GM12892 (cell line): Measurements from ENCODE around the gene SH3RF3.
"Not testable (repeated sequence)": the region's sequence is repeated elsewhere in the genome, so short reads cannot be mapped to it uniquely, and the experiment has no call there.

Experiments
- DNase-seq: peaks from one replicate; pipeline ENCODE4 v3.0.0; 2011; ENCODE audit not compliant: insufficient read length
- FAIRE-seq: peaks from 2 replicates; lab custom pipeline; 2011; peaks lifted over from hg19 to GRCh38; lab: Jason Lieb, UNC
- POLR2A ChIP-seq: IDR thresholded peaks from 2 replicates; pipeline ENCODE4 v1.6.1; 2011; ENCODE audit warnings: low read depth, low read length, control low read depth
- POLR2AphosphoS5 ChIP-seq: IDR thresholded peaks from 2 replicates; pipeline ENCODE4 v1.6.1; 2011; ENCODE audit warnings: low read depth, low read length, control low read depth
- TAF1 ChIP-seq: IDR thresholded peaks from 2 replicates; pipeline ENCODE4 v1.6.1; 2011; ENCODE audit warnings: low read depth, mild to moderate bottlenecking, control low read depth, low read length, borderline replicate concordance

The SH3RF3 gene

DNA sequence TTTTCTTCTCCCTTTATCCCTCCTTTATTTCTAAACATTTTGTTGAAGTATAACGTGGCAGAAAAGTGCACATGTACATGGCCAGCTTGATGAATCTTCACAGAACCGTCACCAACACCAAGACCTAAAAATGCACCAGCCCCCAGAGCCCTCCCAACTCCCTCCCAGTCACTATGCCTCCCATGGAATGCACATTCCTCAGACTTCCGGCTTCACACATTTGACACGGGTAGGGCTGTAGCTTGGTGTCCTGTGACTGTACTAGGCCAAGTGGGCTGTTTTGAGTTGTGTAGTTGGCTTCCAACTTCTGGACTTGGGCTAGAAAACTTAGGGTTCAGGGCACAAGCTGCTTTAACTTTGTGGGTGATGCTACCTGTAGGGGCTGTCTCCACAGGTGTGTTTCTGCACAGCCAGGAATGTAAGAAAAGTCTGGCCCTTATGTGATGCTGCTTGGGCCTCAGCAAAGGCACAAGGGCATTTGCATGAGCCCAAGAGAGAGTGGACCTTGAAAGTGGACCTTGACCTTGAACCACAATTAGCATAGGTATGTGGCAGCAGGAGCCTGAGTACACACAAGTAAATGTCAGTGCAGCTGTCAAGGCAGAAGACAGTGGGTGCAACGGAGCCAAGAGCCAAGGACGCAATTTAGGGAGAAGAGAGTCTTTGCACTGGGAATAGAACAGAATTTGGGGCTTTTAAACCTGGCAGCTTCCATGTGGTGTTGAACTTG lies 406.4 kb downstream of the SH3RF3 start:
- no peak for TF ChIP-seq TAF1
- no peak for FAIRE-seq
- DNase-seq, result no peak

DNA sequence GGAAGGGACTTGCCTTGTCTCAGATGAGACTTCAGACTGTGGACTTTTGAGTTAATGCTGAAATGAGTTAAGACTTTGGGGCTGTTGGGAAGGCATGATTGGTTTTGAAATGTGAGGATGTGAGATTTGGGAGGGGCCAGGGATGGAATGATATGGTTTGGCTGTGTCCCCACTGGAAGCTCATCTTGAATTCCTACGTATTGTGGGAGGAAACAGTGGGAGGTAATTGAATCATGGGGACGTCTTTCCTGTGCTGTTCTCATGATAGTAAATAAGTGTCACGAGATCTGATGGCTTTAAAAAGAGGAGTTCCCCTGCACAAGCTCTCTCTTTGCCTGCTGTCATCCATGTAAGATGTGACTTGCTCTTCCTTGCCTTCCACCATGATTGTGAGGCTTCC lies 407.6 kb downstream of the SH3RF3 start:
- not testable (repeated sequence) for DNase-seq, FAIRE-seq

DNA sequence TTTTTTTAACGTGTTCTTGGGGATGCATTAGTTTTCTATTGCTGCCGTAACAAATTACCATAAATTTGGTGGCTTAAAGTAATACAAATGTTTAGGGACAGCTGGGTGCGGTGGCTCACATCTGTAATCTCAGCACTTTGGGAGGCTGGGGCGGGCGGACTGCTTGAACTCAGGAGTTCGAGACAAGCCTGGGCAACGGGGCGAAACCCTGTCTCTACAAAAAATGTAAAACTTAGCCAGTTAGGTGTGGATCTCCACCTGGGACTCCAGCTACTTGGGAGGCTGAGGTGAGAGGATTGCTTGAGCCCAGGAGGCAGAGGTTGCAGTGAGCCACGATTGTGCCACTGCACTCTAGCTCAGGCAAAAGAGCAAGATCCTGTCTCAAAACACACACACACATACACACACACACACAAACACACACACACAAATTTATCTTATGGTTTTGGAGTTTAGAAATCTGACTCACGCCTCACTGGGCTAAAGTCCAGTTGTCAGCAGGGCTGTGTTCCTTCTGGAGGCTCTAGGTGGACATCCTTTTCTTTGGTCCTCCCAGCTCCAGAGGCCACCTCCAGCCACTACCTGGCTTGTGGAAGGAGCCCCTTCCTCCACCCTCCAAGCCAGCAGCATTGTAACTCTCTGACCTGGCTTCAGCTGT lies 408.7 kb downstream of the SH3RF3 start:
- no peak for TF ChIP-seq POLR2AphosphoS5
- TF ChIP-seq TAF1, result no peak
- TF ChIP-seq POLR2A, result no peak
- no peak for FAIRE-seq
- DNase-seq, result no peak

DNA sequence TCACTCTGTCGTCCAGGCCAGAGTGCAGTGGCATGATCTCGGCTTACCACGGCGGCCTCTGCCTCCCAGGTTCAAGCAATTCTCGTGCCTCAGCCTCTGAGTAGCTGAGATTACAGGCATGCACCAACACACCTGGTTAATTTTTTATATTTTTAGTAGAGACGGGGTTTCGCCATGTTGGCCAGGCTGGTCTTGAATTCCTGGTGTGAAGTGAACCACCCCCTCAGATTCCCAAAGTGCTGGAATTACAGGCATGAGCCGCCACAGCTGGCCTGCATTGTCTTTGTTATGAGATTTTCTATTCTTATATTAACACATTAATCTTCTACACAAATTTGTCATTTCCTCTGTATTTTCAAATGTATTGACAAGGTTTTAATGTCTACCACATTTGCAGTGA lies 409.5 kb downstream of the SH3RF3 start:
- DNase-seq (no peak), FAIRE-seq (no peak)
- TF ChIP-seq TAF1 (no peak), POLR2AphosphoS5 (no peak), POLR2A (no peak)

DNA sequence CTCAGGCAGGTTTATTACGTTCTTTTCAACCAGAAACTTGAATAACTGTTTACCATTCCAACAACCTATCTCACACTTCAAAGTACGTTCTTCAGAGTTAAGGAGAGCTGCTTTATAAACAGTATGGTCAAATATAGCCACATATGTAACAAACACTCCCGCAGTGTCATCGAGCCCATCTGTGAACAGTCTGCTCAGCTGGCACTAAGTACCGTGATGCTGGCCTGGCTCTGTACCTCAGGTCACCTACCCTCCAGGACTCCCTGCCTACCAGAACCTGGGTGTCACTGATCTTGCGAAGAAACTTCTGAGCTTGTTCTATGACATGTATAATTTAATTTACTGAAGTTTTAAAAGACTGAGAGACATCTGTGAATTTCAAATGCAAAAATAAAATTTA lies 413.4 kb downstream of the SH3RF3 start:
- no peak for DNase-seq
- TF ChIP-seq TAF1, result no peak
- TF ChIP-seq POLR2AphosphoS5, result no peak
- FAIRE-seq, result no peak

DNA sequence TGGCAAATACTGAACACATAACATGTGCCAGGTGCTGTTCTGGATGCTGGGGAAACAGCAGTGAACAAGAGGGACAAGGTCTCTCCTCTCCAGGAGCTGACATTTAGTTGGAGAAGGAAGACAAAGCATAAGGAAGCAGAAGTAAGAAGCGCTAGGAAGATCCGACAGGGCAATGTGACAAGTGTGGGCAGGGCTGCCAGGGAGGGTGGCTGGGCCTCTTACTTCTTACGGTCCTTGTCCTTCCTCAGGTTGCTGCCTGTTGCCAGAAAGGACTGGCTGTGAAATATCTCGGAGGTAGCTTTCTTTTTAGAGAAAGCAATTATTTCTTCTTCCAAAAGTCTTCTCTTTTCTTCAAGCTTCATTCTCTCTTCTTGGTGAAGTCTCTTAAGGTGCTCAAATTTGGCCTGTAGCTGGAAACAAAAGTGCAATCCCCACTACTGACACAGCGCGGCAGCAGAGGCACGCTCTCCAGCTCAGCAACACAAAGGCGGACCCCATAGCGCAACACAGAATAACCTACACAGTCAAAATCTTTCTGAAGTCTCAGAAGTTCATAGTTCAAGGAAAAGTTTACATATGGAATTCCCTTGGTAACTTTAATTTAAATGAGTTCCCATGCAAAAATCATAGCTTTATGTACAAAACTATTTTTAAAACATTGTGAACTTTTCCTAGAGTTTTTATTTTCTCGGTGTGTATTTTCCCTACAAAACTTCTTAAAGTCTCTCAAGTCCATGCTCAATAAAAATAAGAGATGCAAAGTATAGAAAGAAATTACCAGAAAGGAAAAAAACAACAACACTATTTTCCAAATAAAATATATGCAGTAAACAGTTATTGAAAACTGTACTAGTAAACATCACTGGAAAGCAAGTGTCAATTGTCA lies 417.1 kb downstream of the SH3RF3 start:
- FAIRE-seq (peak; percentile 85), DNase-seq (no peak)

DNA sequence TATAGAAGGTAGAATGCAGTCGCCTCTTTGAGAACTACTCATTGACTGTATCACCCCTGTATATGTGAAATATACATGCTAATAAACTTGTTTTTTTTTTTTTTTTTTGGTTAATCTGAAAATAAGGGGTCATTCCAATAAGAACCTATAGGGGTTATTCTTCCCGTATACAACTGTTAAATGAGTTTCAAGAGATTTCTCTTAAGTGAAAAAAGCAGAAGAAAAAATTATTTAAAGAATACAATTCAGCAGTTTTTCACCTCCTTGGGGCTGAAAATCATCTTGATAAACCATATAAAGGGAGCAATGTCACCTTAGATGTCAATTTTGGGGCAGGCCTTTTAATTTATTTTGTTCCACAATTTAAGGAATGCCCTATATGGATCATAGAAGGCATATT lies 418.3 kb downstream of the SH3RF3 start:
- DNase-seq, result no peak
- TF ChIP-seq POLR2A (no peak), TAF1 (no peak), POLR2AphosphoS5 (no peak)
- no peak for FAIRE-seq

More for the DNA sequence above, 417.1 kb downstream of the SH3RF3 start:
- TF ChIP-seq POLR2AphosphoS5, result no peak

DNA sequence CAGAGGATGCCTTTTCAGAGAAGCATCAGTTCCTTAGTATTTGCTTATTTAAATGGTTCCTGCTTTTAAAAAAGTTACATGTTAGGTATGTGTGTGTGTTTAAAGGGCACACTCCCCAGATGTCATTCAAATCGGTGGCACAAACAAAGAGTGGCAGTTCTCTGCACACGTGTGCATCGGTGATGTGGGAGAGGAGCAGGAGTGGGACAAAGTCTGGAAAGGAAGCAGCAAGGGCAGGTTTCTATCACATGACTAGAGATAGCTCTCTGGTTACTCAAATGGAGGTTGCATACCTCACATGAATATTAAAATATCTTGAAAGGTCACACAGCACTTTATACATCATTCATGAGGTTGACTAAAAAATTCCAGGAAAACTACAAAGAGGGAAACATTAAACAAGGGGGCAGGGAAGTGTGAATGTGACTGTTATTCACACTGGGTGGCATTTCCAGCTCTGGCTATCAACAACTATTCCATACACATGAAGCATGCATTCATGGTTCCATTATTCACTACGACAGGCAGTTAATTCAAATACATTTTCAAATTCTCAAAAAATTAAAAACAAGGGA lies 420.1 kb downstream of the SH3RF3 start:
- DNase-seq, result no peak
- FAIRE-seq, result no peak
- no peak for TF ChIP-seq POLR2AphosphoS5
- TF ChIP-seq POLR2A, result no peak
